GM21723 (cell line): ENCODE data around the gene IGFN1.

ENCODE experiments used
- ATAC-seq: cut with Tn5 transposase; IDR thresholded peaks from one replicate; pipeline ENCODE4 v1.9.1; 2021; ENCODE audit warnings: mild to moderate bottlenecking, moderate library complexity; ENCODE audit not compliant: unreplicated experiment

IGFN1 gene

DNA sequence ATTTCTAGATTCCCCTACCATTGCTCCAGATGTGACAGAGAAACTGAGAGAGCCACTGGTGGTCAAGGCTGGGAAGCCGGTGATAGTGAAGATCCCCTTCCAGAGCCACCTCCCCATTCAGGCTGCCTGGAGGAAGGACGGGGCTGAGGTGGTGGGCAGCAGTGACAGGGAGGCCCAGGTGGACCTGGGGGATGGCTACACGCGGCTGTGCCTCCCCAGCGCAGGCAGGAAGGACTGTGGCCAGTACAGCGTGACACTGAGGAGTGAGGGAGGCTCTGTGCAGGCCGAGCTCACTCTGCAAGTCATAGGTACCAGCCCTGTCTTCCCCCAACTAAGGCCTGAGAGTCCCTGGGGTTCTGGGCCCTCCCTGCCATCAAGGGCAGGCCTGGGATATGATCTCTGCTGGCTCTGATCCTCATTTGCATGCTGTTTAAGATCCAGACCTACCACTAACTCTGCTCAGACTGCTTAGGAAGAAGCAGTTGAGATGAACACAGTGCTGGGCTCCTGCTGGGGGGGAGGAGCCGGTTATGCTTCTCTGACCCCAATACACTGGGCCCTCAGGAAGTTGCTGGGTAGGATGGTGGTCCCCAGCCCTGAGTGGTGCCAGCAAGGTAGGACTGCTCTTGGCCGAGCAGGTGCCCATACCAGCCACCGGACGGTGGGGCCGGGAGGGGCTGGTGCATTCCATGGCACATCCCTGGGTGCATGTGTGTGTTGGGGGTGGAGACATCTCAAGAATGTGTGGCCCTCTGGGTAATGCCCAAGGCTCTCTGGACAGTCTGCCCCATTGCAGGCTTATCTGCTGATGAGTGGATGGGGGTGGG is 25.1 kb downstream of the IGFN1 start:
- no peak for ATAC-seq

- no peak for ATAC-seq
Observed at GRCh38 chr1:201216395-201217085, 25.9 kb downstream of the IGFN1 start.

DNA sequence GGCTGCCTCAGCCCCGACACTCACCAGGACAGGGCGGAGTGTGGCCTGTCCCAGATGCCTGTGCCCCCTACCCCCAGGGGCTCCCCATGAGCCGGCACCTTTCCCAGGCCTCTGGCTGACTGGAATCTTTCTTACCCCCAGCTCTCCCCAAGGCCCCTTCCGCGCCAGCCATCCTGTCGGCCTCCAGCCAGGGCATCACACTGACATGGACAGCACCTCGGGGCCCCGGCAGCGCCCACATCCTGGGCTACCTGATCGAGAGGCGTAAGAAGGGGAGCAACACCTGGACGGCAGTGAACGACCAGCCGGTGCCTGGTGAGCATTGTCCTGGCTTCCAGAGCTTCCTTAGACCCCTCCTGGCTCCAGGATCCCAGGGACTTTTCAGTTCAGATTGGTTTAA is 26.5 kb downstream of the IGFN1 start:
- no peak for ATAC-seq

GRCh38 chr1:201217851-201218250 is 27.2 kb downstream of the IGFN1 start:
- no peak for ATAC-seq

DNA sequence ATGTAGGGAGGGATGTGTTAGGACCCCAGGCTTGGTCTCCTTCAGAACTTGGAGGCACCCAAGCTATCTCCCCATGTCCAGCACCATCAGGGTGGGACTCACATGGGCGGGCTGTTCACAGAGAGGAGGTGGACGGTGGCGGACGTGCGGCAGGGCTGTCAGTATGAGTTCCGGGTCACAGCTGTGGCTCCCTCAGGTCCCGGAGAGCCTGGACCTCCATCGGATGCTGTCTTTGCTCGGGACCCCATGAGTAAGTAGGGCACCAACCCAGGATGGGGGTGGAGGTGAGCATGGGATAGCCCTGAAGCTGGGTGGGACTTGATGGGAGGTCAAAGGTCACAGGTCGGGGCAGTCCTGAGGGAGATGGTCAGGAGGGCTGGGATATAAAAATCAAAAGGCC is 27.8 kb downstream of the IGFN1 start:
- ATAC-seq, result no peak

DNA sequence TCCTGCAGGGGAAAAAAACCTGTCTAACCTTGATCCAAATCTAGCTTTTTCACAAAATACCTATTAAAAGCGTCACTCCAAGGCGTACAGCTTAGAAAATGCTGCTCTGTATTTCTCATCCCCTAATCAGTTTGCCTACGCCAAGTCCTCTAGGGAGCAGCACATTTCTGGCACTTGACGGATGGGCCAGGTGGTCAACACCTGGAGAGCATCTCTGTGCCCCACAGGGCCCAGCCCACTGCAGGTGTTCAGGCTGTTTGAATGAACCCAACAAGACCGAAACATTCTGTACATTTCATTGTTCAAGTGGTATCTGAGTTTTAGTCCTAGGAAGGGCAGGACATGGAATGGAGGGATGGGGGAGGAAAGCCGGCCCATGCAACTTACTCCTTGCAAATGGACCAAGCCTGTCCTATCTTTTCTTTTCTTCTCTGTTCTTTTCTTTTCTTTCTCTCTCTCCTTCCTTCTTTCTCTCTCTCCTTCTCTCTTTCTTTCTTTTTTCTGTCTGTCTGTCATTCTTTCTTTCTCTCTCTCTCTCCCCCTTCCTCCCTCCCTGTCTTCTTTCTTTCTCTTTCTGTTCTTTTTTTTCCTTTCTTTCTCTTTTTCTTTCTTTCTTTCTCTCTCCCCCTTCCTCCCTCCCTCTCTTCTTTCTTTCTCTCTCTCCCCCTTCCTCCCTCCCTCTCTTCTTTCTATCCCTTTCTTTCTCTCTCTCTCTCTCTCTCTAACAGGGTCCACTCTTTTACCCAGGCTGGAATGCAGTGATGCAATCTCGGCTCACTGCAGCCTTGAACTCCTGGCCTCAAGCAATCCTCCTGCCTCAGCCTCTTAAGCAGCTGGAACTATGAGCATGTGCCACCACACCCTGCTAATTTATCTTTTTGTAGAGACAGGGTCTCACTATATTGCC is 29.1 kb downstream of the IGFN1 start:
- ATAC-seq, result no peak

DNA sequence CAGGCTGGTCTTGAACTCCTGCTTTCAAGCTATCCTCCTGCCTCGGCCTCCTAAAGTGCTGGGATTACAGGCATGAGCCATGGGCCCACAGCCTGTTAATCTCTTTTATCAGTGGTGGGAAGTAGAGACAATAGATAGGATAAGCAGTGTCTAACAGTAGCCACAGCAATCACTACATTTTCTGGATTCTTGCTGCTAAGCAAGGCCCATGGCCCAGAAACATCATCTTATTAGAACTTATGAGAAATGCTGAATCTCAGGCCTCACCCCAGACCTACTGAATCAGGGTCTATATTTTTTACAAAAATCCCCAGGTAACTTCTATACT is 29.7 kb downstream of the IGFN1 start:
- ATAC-seq, result no peak

- ATAC-seq, result no peak
Observed at GRCh38 chr1:201221201-201221846, 30.7 kb downstream of the IGFN1 start.

DNA sequence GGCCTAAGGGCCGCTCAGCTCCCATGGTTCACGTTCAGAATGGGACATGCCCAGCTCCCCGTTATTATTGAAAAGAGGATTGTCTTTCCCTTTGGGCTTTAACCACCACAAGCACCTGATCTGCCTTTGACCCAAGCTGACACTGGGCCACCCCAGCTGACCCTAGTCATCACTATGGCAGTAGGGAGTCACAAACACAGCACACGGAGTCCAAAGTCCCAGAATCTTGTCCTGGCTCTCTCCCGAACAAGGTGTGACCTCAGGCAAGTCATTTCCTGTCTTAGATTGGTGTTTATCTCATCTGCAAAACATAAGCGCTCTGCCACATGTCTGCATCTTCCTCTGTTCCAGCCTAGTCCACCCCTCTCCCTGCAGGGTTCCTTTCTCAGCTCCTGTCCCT is 31.5 kb downstream of the IGFN1 start:
- no peak for ATAC-seq

GRCh38 chr1:201223852-201224665 is 33.4 kb downstream of the IGFN1 start:
- ATAC-seq, result no peak

- ATAC-seq, result no peak
Observed at GRCh38 chr1:201224666-201225370, 34.2 kb downstream of the IGFN1 start.

- ATAC-seq, result no peak
Observed at GRCh38 chr1:201226178-201226514, 35.5 kb downstream of the IGFN1 start.

DNA sequence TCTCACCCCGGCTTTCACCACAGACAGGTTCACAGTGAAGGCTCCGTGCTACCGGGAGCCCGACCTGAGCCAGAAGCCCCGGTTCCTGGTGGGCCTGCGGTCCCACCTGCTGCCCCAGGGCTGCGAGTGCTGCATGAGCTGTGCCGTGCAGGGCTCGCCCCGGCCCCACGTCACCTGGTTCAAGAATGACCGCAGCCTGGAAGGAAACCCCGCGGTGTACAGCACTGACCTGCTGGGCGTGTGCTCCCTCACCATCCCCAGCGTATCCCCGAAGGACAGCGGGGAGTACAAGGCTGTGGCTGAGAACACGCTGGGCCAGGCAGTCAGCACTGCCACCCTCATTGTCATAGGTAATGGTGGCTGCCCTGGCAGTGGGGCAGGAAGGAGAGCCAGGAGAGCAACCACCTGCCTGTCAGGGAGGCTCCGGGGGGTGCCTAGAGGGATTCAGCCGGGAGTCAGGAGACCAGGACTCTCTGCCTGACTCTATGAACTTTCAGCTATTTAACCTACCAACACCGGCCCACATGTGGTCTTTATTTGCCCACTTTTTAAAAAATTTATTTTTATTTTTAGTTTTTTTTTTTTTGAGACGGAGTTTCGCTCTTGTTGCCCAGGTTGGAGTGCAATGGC is 36.4 kb downstream of the IGFN1 start:
- ATAC-seq, result no peak

GRCh38 chr1:201228011-201228983 is 37.7 kb downstream of the IGFN1 start:
- ATAC-seq, result no peak

DNA sequence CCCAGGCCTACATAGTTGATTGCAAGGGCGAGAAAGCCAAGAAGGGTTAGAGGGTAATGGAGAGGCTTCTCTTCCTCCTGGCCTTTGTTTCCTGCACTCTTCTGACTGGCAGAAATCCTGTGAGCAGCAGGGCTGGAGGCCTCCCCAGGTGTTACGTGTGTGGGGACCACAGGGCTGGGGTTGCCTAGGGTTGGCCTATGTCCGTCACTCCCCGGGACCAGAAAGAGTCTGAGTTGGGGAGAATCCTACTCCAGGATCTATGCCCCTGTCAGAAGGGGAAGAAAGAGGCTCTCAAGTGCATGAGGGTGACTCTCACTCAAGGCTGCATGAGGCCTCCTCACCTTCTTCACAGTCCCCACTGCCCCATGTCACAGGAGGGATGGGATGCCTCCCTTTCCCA is 38.5 kb downstream of the IGFN1 start:
- no peak for ATAC-seq

GRCh38 chr1:201229771-201230635 is 39.4 kb downstream of the IGFN1 start:
- ATAC-seq, result no peak

- no peak for ATAC-seq
Observed at GRCh38 chr1:201230676-201231075, 40.1 kb downstream of the IGFN1 start.
